Esophagus squamous epithelium (tissue), 5 donors: ENCODE data around the gene PPP2R3B. TPM values are rescaled to one million over a fixed set of nuclear protein-coding genes. Genes with fewer than 3 reads are reported as not detected.

Experiments
- DNase-seq: peaks from one replicate; lab custom pipeline; 2025; lab: John Stamatoyannopoulos, UW
- H3K27ac ChIP-seq, 4 donors: fragments of 200-600 bp; sonication (generic); one replicate each; pipeline ENCODE4 v1.5.1; 2016 to 2019; ENCODE audit warnings: mild to moderate bottlenecking in 1 of 4
- H3K27me3 ChIP-seq, 4 donors: fragments of 200-600 bp; sonication (generic); 1 replicate in 3 of 4; 2 replicates in 1 of 4; pipeline versions ENCODE4 v1.5.1 to v1.6.0; 2017 to 2021; ENCODE audit warnings: antibody characterized with exemption in 1 of 4
- H3K36me3 ChIP-seq, 3 donors: fragments of 200-600 bp; sonication (generic); one replicate each; pipeline ENCODE4 v1.5.1; 2016 to 2019
- H3K4me1 ChIP-seq, 3 donors: fragments of 200-600 bp; sonication (generic); one replicate each; pipeline ENCODE4 v1.5.1; 2017 to 2019
- H3K4me3 ChIP-seq, 4 donors: fragments of 200-600 bp; sonication (generic); 1 replicate in 3 of 4; 2 replicates in 1 of 4; pipeline ENCODE4 v1.5.1; 2016 to 2019; ENCODE audit warnings: mild to moderate bottlenecking in 2 of 4, moderate library complexity in 1 of 4
- H3K9me3 ChIP-seq, 3 donors: fragments of 200-600 bp; sonication (generic); one replicate each; pipeline ENCODE4 v1.5.1; 2016 to 2019
- CTCF ChIP-seq, 6 experiments: fragments of 450-650 bp in 4 of 6; fragments of 200-600 bp in 2 of 6; sonication (generic) in 2 of 6; IDR thresholded peaks; one replicate each; pipeline ENCODE4 v1.5.1; 2016 to 2019; ENCODE audit warnings: antibody characterized with exemption in 6 of 6, mild to moderate bottlenecking in 4 of 6, moderate library complexity in 4 of 6
- POLR2A ChIP-seq, 4 donors: fragments of 450-650 bp; IDR thresholded peaks; one replicate each; pipeline ENCODE4 v1.6.1; 2017; ENCODE audit warnings: antibody characterized with exemption in 4 of 4, mild to moderate bottlenecking in 4 of 4, moderate library complexity in 3 of 4
- WGBS, 2 donors: methylation state at CpG; one replicate each; pipeline ENCODE4 v1.1.5; 2018; 5-methylcytosine and 5-hydroxymethylcytosine counted together
- intact Hi-C: fragments of 100-400 bp; cut with DNase I; formaldehyde crosslinking; loops from one replicate; pipeline ENCODE4 v1.15.0; 2022
- total RNA-seq, 4 donors: library from RNA; depleted of rRNA; stranded (reverse); fragments of >200 nt; gene quantifications; one replicate each; pipeline ENCODE4 v1.1.0, GENCODE V29; 2016
- donor health status: DM: yes; HTN: yes; CAD: no.

PPP2R3B gene
- total RNA-seq, 4 donors from 2014 or later = 7.9 to 26.1 (median 24.1) TPM

GRCh38 chrX:367349-367748, 19.4 kb downstream of the PPP2R3B start:
- peaks cover 0 to 17% (median 0%) of the 10 kb centered on the region in 4 donors for H3K27me3 ChIP-seq
- H3K27ac ChIP-seq = no peak overlapping the region
- H3K36me3 ChIP-seq = peaks cover 0 to 9% (median 0%) of the 10 kb centered on the region in 3 donors
- H3K4me3 ChIP-seq = no peak overlapping the region
- TF ChIP-seq CTCF (IDR thresholded peaks at IDR 0.05) = no peak
- no peak for TF ChIP-seq POLR2A (IDR thresholded peaks at IDR 0.05)
- intact Hi-C loops = no loop called here
- no peak for DNase-seq
- 89 to 90% methylated on average over 13 to 16 of the region's 16 CpGs for WGBS, 2 donors
- no peaks in the 10 kb centered on the region for H3K9me3 ChIP-seq
- H3K4me1 ChIP-seq = peaks cover 0 to 6% (median 0%) of the 10 kb centered on the region in 3 donors

- no peak overlapping the region for H3K4me3 ChIP-seq
- TF ChIP-seq CTCF (IDR thresholded peaks at IDR 0.05) (no peak), POLR2A (IDR thresholded peaks at IDR 0.05) (no peak)
- DNase-seq = no peak
- no peak overlapping the region for H3K27ac ChIP-seq
- H3K27me3 ChIP-seq = no peaks in the 10 kb centered on the region
- 86 to 96% methylated on average over 8 to 19 of the region's 37 CpGs for WGBS, 2 donors
- H3K9me3 ChIP-seq = peaks cover 0 to 25% (median 12%) of the 10 kb centered on the region in 3 donors
- intact Hi-C loops = no loop called here
- peaks cover 6 to 42% (median 7%) of the 10 kb centered on the region in 3 donors for H3K36me3 ChIP-seq
- H3K4me1 ChIP-seq = no peaks in the 10 kb centered on the region
These were observed 22.9 kb downstream of the PPP2R3B start for GRCh38 chrX:363621-364375.

- H3K9me3 ChIP-seq = peaks cover 0 to 25% (median 12%) of the 10 kb centered on the region in 3 donors
- no peak for DNase-seq
- H3K4me1 ChIP-seq = no peaks in the 10 kb centered on the region
- H3K27me3 ChIP-seq = no peaks in the 10 kb centered on the region
- H3K36me3 ChIP-seq = peaks cover 6 to 49% (median 7%) of the 10 kb centered on the region in 3 donors
- TF ChIP-seq CTCF (IDR thresholded peaks at IDR 0.05) (no peak), POLR2A (IDR thresholded peaks at IDR 0.05) (no peak)
- 71 to 73% methylated on average over 31 to 35 of the region's 38 CpGs for WGBS, 2 donors
- no peak overlapping the region for H3K27ac ChIP-seq
- intact Hi-C loops = no loop called here
- no peak overlapping the region for H3K4me3 ChIP-seq
These were observed 23.6 kb downstream of the PPP2R3B start for GRCh38 chrX:362937-363620.

- Histone ChIP-seq H3K9me3 (peaks cover 0 to 25% (median 12%) of the 10 kb centered on the region in 3 donors), H3K4me3 (no peak overlapping the region), H3K27me3 (no peaks in the 10 kb centered on the region), H3K4me1 (no peaks in the 10 kb centered on the region), H3K27ac (no peak overlapping the region), H3K36me3 (peaks cover 6 to 54% (median 7%) of the 10 kb centered on the region in 3 donors)
- no peak for TF ChIP-seq CTCF (IDR thresholded peaks at IDR 0.05)
- no peak for TF ChIP-seq POLR2A (IDR thresholded peaks at IDR 0.05)
- intact Hi-C loops = no loop called here
- no peak for DNase-seq
- WGBS, 2 donors = 90 to 97% methylated on average over 2 to 12 of the region's 13 CpGs
These were observed 24.4 kb downstream of the PPP2R3B start for GRCh38 chrX:362351-362750.
